ENCODE measurements around the gene ADM2.
"Not testable (repeated sequence)": the region's sequence is repeated elsewhere in the genome, so short reads cannot be mapped to it uniquely, and the experiment has no call there.

The ADM2 gene, protein sequence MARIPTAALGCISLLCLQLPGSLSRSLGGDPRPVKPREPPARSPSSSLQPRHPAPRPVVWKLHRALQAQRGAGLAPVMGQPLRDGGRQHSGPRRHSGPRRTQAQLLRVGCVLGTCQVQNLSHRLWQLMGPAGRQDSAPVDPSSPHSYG

DNA sequence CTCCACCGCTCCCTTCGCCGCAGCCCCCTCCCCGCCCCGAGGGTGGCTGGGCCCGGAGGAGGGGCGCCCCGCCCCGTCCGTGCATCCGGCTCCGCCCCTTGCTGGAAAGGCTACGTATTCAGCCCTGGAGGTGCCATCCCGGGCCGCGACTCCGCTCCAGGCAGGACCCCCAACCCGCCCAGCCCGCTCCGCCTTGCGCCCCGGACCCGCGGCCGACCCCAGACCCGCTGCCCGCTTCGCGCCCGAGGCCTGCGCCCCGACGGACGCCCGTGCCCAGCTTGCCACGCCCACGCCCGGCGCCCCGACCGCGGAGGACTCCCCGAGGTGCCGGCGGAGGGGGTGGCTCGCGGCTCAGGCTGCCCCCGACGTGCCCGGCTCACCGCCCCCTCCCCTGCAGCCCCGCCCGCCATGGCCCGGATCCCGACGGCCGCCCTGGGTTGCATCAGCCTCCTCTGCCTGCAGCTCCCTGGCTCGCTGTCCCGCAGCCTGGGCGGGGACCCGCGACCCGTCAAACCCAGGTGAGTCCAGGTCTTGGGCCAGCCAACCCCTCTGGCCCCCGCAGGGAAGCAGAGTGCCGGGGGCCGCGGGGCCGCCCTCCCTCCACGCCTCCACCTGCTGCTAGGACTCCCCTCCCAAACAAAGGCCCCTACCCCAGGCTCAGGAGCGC lies at the start of gene ADM2:
Gene ADM2, plus strand, starts transcription at position 104 of the 667 bp plus-strand sequence. Its CDS starts 305 bp downstream, at position 409.
- DNase-seq (ENCODE audit: low read depth in 3 of 3): peak; percentile 41 to 55 (median 52)

DNA sequence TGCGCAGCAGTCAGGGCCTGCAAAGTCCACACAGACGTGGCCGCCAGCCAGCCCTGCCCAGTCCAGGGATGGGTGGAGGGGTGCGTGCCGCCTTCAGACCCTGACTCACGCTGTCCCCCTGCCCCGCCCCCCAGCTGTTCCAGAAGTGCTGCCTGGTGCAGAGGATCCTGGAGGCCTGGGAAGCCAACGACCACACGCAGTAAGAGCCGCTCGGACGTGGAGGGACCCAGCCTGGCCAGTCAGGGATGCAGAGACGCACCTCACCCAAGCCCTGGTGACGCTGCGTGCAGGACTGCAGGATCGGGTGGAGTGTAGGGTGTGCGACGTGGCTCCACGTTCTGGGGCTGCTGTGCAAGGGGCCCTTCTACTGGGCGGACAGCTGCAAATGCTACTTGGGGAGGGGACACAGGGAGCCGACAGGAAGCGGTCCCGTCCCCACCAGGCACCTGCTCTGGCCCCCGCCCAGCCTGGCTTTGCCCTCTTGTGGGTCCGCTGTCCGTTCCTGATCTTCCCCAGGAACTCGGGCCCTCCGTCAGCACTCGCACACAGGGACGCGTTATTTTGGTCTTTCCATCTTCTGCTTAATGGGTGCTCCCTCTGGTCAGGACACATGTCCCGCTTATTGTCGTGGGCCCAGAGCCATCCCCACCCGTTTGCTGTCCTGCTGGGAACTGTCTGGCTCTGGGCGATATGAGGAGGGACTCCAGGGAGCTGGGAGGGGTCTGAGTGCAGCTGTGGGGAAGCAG lies 49.0 kb upstream of the ADM2 start:
- no peak for DNase-seq (ENCODE audit: low read depth in 3 of 3)

DNA sequence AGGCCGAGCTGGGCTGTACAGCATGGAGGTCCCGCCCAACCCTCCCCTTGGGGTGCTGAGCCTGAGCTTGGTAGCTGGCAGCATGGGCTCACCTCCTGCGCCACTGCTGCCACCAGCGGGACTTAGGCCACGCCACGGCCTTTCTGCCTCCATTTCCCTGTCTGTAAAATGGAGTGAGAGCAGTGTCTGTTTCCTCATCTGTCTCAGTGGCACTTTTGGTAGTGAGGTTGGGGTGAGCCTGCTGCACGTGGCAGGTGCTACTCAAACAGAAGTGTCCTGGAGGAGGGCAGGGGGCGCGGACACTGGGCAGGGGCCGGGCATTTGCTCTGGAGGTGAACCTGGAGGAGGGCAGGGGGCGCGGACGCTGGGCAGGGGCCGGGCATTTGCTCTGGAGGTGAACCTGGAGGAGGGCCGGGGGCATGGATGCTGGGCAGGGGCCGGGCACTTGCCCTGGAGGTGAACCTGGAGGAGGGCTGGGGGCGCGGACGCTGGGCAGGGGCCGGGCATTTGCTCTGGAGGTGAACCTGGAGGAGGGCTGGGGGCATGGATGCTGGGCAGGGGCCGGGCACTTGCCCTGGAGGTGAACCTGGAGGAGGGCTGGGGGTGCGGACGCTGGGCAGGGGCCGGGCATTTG lies 48.3 kb upstream of the ADM2 start:
- DNase-seq (ENCODE audit: low read depth in 3 of 3): not testable (repeated sequence)

DNA sequence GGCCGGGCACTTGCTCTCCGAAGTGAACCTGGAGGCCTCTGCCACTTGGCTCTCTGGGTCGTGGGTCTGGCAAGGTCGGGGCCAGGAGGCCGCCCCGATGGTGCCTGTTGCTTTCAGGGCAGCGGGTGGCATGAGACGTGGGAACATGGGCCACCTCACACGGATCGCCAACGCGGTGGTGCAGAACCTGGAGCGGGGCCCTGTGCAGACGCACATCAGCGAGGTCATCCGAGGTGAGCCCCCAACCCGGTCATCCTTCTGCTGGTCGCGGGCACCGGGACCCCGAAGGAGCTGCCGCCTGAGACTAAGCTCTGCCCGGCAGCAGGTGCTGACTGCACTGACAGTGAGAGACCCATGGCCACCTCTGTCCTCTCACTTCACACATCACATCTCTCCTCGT lies 46.5 kb upstream of the ADM2 start:
- DNase-seq (ENCODE audit: low read depth in 3 of 3): no peak

DNA sequence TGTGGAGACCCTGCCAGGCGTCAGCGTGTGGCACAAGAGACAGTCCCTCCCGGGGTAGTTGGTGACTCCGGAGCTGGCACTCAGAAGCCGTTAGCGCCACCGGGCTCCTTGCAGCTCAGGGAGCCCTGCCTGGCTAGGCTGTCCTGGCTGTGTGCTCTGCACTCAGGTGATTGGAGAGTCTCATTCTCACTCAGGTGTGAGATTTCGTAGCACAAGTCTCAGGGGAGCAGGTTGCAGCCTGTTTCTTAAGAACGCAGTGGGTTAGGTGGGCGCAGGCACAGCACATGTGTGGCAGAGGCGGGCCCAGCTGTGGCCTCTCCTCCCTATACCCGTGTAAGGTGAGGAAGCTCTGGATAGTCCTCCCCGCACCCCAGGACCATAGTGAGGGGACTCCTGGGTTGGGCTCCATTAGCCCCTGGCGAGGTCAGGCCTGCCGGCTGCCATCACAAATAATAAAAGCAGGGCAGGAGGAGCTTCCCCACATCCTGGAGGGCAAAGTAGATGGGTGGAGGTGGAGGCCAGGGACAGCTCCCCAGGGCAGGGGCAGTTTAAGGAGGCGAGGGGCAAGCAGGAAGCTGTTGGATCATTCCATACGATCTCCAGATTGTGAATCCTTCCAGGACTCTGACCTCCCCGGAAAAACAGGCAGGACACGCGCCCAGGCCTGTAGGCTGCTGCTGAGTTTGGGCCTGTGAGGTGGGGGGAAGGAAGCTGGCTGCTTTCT lies 45.9 kb upstream of the ADM2 start:
- no peak for DNase-seq (ENCODE audit: low read depth in 3 of 3)

DNA sequence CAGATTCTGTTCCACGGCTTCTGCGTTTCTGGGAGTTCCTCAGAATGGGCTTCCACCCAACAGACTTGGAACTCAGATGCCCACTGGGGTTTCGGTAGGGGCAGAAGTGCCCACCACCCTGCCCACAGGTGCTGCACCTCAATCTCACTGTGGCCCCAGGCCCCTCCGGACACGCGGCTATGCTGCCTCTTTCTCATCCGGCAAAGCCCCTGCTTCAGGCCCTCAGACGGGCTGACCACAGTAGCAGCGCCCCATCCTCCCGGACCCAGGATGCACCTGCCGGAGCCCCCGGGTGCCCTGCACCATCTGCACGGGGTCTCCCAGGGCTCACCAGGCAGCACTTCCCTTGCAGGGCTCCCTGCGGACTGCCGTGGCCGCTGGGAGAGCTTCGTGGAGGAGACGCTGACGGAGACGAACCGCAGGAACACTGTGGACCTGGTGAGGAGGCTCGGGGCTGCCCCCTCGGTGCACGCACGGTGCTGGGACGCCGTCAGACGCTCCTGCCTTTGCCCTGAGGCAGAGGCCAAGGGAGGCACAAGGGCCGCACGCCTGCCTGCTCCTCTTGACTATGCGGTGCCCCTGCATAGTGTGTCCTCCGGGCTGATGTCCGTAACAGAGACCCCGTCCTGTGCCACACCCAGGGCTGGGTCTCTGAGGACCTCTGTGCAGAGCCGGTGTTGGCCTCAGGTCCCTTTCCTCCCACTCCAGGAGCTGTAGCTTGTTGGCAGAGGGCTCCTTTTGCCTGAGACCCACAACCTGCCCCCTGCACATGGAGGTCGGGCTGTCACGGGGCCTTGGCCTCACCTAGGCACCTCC lies 45.1 kb upstream of the ADM2 start:
- DNase-seq (ENCODE audit: low read depth in 3 of 3): no peak

DNA sequence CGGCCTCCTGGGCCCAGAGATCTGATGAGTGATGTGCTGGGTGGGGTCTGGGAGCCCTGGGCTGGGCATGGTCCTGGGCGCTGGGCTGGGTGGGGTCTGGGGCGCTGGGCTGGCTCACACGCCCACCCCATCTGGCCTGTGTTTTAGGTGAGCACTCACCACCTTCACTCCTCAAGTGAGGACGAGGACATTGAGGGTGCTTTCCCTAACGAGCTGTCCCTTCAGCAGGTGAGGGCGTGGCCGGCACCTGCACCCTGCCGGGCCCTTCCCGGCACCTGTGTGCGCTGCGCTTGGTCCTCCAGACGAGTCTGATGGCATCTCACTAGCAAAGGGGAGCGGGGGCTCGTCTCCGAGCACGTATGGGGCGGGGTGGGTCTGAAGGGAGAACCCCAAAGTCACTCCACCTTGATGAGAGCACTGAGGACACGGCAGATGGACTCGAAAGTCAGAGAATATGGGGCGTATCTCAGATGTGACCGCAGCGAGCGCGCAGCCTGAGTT lies 44.5 kb upstream of the ADM2 start:
- no peak for DNase-seq (ENCODE audit: low read depth in 3 of 3)

DNA sequence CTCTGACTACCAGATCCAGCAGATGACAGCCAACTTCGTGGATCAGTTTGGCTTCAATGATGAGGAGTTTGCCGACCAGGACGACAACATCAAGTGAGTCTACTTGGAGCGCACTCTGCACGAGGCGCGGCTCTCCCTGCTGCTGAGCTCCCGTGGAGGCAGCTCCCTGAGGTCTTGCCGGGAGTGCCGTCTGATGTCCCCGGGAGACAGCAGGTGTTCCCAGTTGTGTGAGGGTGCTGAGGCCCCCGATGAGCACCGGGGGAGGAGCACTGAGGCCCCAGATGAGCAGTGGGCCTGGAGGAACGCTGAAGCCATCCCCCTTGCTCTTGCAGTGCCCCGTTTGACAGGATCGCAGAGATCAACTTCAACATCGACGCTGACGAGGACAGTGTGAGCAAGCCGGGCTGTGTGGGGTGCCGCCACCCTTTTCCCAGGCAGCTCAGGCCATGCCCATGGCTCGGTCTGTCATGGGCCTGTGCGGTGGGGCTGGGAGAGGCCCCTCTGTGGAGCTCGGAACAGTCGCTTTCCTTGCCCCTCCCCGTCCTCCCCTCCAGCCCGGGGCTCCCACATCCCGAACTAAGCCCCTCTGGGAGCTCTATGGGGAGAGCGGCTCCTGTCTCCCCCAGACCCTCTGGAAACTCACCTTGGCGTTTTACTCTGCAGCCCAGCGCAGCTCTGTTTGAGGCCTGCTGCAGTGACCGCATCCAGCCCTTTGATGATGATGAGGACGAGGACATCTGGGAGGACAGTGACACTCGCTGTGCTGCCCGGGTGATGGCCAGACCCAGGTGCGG lies 43.6 kb upstream of the ADM2 start:
- DNase-seq (ENCODE audit: low read depth in 3 of 3): no peak

DNA sequence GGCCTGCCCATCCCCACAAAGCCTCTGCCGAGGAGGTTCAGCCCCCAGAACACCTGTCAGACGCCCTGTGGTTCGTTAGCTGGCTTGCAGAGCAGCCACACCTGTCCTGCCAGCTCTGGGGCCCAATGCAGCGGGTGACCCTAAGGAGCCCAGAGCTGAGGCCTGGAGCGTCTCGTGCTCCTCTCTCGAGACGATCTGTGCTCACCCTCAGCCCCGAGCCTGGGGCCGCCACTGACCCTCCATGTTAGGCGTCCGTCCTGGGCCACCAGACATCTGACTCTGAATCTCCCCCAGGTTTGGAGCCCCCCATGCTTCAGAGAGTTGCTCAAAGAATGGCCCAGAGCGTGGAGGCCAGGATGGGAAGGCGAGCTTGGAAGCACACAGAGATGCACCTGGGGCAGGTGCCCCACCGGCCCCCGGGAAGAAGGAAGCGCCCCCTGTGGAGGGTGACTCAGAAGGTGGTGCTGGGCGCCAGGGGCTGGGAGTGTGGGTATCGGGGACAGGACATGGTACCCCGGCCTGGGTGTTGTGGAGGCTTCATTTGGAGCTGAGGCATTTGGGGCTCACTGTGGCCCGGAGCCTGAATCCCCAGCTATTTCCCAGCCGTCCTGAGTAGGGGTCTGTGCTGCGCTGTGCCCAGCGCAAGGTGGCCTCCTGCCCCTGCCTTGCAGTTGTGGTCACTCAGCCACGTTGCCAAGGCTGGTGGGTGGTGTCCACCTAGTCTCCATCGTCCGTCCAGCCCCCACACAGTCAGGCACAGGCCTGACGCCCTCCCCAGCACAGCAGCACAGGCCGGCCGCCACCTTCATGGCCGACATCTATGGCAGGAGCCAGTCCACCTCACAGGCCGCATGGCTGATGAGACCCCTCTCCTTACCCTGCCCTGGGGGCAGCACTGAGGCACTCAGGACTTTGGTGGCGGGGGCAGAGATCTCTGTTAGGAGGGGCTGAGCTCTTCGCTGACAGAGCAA lies 42.8 kb upstream of the ADM2 start:
- DNase-seq (ENCODE audit: low read depth in 3 of 3): no peak

DNA sequence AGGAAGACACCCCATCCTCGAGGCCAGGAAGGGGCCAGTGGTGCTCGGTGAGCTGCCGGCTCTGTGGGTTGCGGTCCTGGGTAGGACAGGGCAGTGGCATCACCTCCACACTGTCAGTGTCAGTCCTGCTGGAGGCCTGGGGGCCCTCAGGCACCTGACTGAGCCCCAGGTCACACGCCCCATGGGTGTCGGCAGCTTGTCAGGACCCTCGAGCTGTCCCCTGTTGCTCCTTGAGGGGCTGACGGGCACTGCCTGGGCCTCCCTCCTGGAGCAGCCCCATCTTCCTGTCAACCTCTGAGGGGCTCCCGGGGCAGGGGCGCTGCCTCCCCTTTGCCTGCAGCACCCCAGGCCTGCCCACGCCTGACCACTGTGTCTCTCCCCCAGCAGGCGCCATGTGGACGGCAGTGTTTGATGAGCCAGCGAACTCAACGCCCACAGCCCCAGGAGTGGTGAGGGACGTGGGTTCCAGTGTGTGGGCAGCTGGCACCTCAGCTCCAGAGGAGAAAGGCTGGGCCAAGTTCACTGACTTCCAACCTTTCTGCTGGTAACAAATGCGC lies 42.0 kb upstream of the ADM2 start:
- DNase-seq (ENCODE audit: low read depth in 3 of 3): no peak

DNA sequence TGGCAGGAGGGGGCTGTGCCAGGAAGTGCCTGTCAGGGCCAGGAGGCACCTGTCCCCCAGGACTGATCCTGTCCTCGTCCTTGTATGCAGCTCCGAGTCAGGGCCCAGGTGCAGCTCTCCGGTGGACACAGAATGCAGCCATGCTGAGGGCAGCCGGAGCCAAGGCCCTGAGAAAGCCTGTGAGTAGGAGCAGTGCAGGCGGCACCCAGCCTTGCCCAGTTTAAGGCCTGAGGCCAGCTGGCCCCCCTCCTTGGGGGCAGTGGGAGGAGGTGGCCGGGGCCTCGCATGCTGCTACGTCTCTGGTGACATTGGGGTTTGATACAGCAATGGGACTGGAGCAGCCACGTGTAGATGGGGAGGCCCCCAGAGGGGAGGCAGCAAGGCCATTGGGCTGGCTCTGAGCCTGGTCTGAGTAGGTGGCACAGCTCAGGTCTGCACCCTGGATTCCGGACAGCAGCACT lies 41.4 kb upstream of the ADM2 start:
- no peak for DNase-seq (ENCODE audit: low read depth in 3 of 3)

DNA sequence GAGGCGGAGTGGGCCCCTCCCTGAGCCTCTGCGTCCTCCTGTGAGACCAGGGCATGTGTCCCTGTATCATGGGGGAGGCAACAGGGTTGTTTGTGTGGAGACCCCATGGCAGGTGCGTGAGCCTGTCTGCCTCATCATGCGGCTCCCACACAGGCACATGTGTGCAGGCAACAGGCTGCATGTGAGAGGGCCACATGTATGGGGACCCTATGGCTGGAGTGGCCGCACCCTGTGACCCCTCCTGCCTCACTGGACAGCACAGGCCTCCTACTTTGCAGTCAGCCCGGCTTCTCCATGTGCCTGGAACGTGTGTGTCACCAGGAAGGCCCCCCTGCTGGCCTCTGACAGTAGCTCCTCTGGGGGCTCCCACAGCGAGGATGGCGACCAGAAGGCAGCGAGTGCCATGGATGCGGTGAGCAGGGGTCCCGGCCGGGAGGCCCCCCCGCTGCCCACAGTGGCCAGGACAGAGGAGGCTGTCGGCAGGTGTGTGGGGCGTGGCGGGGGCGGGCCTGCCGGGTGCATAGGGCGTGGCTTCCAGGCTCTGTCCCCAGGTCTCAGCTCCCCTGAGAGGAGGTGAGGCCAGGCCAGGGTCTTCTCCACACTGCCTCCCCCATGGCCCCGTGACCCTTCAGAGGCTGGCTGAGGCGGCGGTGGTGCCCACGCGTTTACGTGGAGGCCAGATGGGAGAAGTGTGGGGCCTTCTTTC lies 40.6 kb upstream of the ADM2 start:
- DNase-seq (ENCODE audit: low read depth in 3 of 3): no peak

DNA sequence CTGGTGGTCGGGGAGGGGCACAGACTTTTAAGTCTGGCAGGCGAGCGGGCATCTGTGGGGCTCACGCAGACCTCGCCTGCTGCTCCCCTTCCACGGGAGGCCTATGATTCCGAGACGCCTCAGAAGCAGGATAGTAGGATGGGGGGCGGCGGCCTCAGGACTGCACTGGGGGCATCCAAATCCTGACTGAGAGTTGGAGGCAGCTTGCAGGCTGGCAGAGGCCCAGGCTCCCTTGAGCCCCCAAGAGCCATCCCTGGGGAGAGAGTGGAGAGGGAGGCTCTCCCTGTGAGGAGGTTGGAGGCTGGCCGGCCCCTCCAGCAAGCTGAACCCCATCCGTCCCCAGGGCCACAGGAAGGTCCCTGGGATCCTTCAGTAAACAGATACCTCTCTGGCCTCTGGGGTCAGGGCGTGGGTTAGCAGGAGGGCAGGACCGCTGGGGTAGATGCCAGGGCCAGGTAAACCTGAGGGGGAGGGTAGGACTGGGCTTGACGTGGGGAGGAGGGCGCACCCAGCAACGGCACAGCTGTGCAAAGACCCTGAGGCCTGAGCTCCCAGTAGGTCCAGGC lies 39.8 kb upstream of the ADM2 start:
- DNase-seq (ENCODE audit: low read depth in 3 of 3): no peak

DNA sequence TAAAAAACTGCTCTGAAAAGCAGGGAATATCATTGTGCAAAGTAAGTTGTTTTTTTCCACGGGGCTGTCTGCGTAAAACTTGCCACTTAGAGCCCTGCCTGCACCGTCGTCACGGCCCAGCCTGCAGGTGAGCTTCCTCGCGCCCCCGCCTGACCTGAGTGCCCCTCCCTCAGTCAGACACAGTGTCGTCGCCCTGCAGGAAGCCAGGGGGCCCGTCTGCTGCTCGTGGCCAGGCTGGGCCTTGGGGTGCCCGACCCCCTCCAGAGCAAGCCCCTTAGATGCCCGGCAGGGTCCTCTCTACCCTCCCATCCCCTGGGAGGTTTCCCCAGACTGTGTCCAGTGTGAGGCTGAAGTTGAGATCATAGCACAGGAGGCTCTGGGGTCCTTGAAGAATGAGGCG lies 38.1 kb upstream of the ADM2 start:
- no peak for DNase-seq (ENCODE audit: low read depth in 3 of 3)

DNA sequence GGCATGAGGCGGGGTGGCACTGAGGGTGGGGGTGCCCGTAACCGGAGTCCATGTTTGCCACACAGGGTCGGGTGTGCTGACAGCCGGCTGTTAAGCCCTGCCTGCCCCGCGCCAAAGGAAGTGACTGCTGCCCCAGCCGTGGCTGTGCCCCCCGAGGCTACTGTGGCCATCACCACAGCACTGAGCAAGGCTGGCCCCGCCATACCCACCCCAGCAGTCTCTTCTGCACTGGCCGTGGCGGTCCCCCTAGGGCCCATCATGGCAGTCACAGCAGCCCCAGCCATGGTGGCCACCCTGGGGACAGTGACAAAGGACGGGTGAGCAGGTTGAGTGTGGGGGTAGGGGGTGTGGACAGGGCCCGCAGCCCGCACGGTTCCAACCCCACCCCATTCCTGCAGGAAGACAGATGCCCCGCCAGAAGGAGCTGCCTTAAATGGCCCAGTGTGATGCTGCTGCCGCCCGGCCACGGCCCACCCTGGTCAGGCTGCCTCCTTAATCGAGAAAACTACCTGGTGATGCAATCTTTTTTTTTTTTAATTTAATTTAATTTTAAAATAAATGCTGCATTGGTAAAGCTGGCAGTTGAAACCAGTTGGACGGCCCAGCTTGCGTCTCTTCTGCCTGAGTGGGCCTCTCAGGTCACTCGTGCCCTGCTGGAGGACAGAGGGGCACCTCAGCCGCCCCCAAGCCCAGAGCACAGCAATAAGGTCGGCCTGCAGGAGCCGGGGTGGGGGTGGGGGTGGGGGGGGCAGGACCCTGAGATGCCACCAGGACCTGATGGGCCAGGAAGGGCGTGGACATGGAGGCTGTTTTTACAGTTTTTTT lies 37.3 kb upstream of the ADM2 start:
- no peak for DNase-seq (ENCODE audit: low read depth in 3 of 3)

DNA sequence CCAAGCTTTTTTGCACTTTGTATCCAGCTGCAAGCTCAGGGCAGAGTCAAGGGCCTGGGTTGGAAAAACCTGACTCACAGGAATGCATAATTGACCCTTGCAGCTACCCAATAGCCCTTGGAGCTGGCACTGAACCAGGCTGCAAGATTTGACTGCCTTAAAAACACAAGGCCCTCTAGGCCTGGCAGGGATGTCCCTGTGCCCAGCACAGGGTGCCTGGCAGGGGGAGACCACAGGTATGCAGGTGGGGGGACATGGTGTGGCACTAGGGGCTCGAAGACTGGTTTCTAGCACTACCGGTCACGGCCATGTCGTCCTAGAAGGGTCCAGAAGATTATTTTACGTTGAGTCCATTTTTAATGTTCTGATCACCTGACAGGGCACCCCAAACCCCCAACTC lies 36.7 kb upstream of the ADM2 start:
- no peak for DNase-seq (ENCODE audit: low read depth in 3 of 3)

All from stimulated activated CD4-positive, alpha-beta T cell treated with anti-CD3 and anti-CD28 coated beads, TNF-alpha, amount 100 ng/mL, for 4 hours (primary cell).